GM12878 (cell line): ENCODE data around the gene OGA. TPM values are rescaled to one million over a fixed set of nuclear protein-coding genes. Genes with fewer than 3 reads are reported as not detected.
A peak's percentile ranks its signal among the peaks of the same experiment; 100 is the strongest.

Experiments used
- CBFB ChIP-seq: IDR thresholded peaks from 2 replicates; pipeline ENCODE4 v1.6.1; 2016; ENCODE audit warnings: antibody characterized with exemption, low read depth
- HDGF ChIP-seq: fragments of 450-650 bp; IDR thresholded peaks from 2 replicates; pipeline ENCODE4 v1.6.1; 2016; ENCODE audit warnings: antibody characterized with exemption
- IKZF2 ChIP-seq, 2 experiments: fragments of 450-650 bp; IDR thresholded peaks; 2 replicates each; pipeline ENCODE4 v1.6.1; 2017; ENCODE audit warnings: mild to moderate bottlenecking in 2 of 2, moderate library complexity in 2 of 2
- JUNB ChIP-seq: IDR thresholded peaks from 2 replicates; pipeline ENCODE4 v1.6.1; 2016; ENCODE audit warnings: antibody characterized with exemption, mild to moderate bottlenecking
- LARP7 ChIP-seq: fragments of 450-650 bp; IDR thresholded peaks from 2 replicates; pipeline ENCODE4 v1.6.1; 2017; ENCODE audit warnings: mild to moderate bottlenecking
- MTA2 ChIP-seq: fragments of 450-650 bp; IDR thresholded peaks from 2 replicates; pipeline ENCODE4 v1.6.1; 2016; ENCODE audit warnings: low read depth, mild to moderate bottlenecking, moderate library complexity
- NR2C1 ChIP-seq: fragments of 450-650 bp; IDR thresholded peaks from 2 replicates; pipeline ENCODE4 v1.6.1; 2017; ENCODE audit warnings: antibody characterized with exemption, mild to moderate bottlenecking, moderate library complexity
- POLR2AphosphoS2 ChIP-seq: IDR thresholded peaks from 2 replicates; pipeline ENCODE4 v1.6.1; 2011; ENCODE audit warnings: low read depth, mild to moderate bottlenecking, low read length, improper control_type of control experiment, moderate library complexity
- RAD21 ChIP-seq: IDR thresholded peaks from 2 replicates; pipeline ENCODE4 v1.6.1; 2011; ENCODE audit warnings: mild to moderate bottlenecking, low read depth, low read length, moderate library complexity; ENCODE audit not compliant: insufficient read depth
- RELA ChIP-seq: fragments of 450-650 bp; IDR thresholded peaks from 2 replicates; pipeline ENCODE4 v1.8.0; 2014; ENCODE audit warnings: borderline replicate concordance; ENCODE audit not compliant: partially characterized antibody
- SPI1 ChIP-seq: IDR thresholded peaks from 2 replicates; pipeline ENCODE4 v1.6.1; 2011; ENCODE audit warnings: low read depth, mild to moderate bottlenecking, low read length, moderate library complexity, borderline replicate concordance; ENCODE audit not compliant: insufficient read depth
- SUPT20H ChIP-seq: IDR thresholded peaks from 2 replicates; pipeline ENCODE4 v1.6.1; 2011; ENCODE audit warnings: low read depth, mild to moderate bottlenecking, low read length, moderate library complexity, borderline replicate concordance; ENCODE audit not compliant: control insufficient read depth
- TAF1 ChIP-seq: IDR thresholded peaks from 2 replicates; pipeline ENCODE4 v1.6.1; 2011; ENCODE audit warnings: mild to moderate bottlenecking, low read depth, low read length, borderline replicate concordance
- ZNF207 ChIP-seq: fragments of 450-650 bp; IDR thresholded peaks from 2 replicates; pipeline ENCODE4 v1.6.1; 2014; ENCODE audit warnings: antibody characterized with exemption, mild to moderate bottlenecking, borderline replicate concordance
- ZNF217 ChIP-seq: fragments of 450-650 bp; IDR thresholded peaks from 2 replicates; pipeline ENCODE4 v1.6.1; 2017; ENCODE audit warnings: antibody characterized with exemption, mild to moderate bottlenecking
- polyA plus RNA-seq, 11 experiments: library from polyadenylated mRNA; depleted of rRNA in 4 of 11; unstranded in 6 of 11; stranded (reverse) in 5 of 11; fragments of >200 nt; fragmentation: Nextera tagmentation in 4 of 11; fragmentation: Illumina TruSeq in 1 of 11; extraction: Ambion mirVana in 4 of 11; extraction: Trizol in 1 of 11; gene quantifications; 1 replicate in 1 of 11; 2 replicates in 10 of 11; pipeline versions ENCODE4 v1.2.1 to v1.2.3, GENCODE V29; 2011 to 2016; ENCODE audit warnings: inconsistent platforms in 2 of 11, missing spikeins in 2 of 11, low read depth in 1 of 11
- total RNA-seq, 4 experiments: library from RNA; depleted of rRNA in 3 of 4; stranded (reverse); fragments of >200 nt in 3 of 4; fragmentation: Illumina TruSeq in 1 of 4; extraction: Trizol in 1 of 4; gene quantifications; 2 replicates each; pipeline versions ENCODE4 v1.2.1 to v1.2.3, GENCODE V29; 2013 to 2021
- TF ChIP-seq, protein P1 (sequence below): fragments of 450-650 bp; IDR thresholded peaks from 2 replicates; pipeline ENCODE4 v1.6.1; 2018; ENCODE audit warnings: borderline replicate concordance, mild to moderate bottlenecking; ENCODE audit not compliant: partially characterized antibody
- TF ChIP-seq, protein P2 (sequence below): fragments of 450-650 bp; IDR thresholded peaks from 2 replicates; pipeline ENCODE4 v1.6.1; 2018; ENCODE audit warnings: mild to moderate bottlenecking, low read depth, moderate library complexity; ENCODE audit not compliant: partially characterized antibody
- TF ChIP-seq, protein P3 (sequence below): fragments of 450-650 bp; IDR thresholded peaks from 2 replicates; pipeline ENCODE4 v1.6.1; 2017; ENCODE audit warnings: borderline replicate concordance
- TF ChIP-seq, protein P4 (sequence below): IDR thresholded peaks from 2 replicates; pipeline ENCODE4 v1.6.1; 2011; ENCODE audit warnings: mild to moderate bottlenecking, low read depth, low read length, moderate library complexity; ENCODE audit not compliant: insufficient replicate concordance
- TF ChIP-seq, protein P5 (sequence below): IDR thresholded peaks from 2 replicates; pipeline ENCODE4 v1.6.1; 2012; ENCODE audit warnings: low read depth, low read length, improper control_type of control experiment

OGA gene
- total and polyA plus RNA-seq, 10 of the 15 experiments (the other 5 are each of a cell fraction or from before 2014, with no cell fraction given) = 23.0 to 145 (median 85.2) TPM

DNA sequence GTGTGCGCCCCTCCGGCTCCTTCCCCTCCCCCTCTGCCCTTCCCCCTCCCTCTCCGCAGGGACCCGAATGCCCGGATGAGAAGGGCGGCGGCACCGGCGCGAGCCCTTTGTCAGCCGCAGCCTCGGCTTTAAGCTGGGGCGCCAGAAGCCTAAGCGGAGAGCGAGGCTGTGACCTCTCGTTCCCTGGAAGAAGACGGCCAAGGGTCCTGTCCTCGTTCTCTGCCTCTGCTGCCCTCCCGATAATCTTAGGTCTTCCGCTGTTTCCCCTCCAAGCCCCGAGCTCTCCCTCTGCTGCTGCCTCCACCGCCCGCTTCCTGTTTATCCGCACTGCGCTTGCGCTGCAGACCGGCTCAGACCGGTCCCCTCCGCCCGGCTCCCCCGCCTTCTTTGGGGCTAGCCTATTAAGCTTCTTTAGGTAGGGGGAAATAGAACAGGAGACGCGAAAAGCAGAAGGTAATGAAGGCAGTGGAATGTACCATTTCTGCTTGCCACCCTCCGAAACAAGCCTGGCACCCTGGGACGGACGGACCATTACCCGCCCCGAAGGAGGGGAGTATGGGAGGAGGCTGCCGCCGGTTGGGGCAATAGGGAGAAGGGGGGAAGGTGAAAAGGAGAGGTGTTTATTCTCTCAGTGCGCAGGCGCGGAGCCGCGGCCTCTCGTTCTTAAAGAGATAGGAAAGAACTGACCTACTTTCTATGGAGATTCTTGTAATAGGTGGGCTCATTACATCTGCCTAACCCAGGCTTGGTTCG, at the start of gene OGA (continued):
- TF ChIP-seq, protein P1, sequence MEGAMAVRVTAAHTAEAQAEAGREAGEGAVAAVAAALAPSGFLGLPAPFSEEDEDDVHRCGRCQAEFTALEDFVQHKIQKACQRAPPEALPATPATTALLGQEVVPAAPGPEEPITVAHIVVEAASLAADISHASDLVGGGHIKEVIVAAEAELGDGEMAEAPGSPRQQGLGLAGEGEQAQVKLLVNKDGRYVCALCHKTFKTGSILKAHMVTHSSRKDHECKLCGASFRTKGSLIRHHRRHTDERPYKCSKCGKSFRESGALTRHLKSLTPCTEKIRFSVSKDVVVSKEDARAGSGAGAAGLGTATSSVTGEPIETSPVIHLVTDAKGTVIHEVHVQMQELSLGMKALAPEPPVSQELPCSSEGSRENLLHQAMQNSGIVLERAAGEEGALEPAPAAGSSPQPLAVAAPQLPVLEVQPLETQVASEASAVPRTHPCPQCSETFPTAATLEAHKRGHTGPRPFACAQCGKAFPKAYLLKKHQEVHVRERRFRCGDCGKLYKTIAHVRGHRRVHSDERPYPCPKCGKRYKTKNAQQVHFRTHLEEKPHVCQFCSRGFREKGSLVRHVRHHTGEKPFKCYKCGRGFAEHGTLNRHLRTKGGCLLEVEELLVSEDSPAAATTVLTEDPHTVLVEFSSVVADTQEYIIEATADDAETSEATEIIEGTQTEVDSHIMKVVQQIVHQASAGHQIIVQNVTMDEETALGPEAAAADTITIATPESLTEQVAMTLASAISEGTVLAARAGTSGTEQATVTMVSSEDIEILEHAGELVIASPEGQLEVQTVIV = peak; percentile 94
- TF ChIP-seq HDGF (peak; percentile 83; the same call in 1 of the 2 replicates), MTA2 (peak; percentile 62; the same call in 1 of the 2 replicates), POLR2AphosphoS2 (peak; percentile 81), JUNB (peak; percentile 10; the same call in 1 of the 2 replicates), RAD21 (no peak), TAF1 (peak; percentile 100), LARP7 (peak; percentile 73), CBFB (peak; percentile 77), ZNF207 (peak; percentile 99), ZNF217 (no peak), NR2C1 (no peak), RELA (peak; percentile 86), IKZF2 (IDR thresholded peaks at IDR 0.05) (no peak; a peak in 1 of 4 replicates), SPI1 (peak; percentile 46; the same call in 1 of the 2 replicates), SUPT20H (no peak)
- TF ChIP-seq, protein P2, sequence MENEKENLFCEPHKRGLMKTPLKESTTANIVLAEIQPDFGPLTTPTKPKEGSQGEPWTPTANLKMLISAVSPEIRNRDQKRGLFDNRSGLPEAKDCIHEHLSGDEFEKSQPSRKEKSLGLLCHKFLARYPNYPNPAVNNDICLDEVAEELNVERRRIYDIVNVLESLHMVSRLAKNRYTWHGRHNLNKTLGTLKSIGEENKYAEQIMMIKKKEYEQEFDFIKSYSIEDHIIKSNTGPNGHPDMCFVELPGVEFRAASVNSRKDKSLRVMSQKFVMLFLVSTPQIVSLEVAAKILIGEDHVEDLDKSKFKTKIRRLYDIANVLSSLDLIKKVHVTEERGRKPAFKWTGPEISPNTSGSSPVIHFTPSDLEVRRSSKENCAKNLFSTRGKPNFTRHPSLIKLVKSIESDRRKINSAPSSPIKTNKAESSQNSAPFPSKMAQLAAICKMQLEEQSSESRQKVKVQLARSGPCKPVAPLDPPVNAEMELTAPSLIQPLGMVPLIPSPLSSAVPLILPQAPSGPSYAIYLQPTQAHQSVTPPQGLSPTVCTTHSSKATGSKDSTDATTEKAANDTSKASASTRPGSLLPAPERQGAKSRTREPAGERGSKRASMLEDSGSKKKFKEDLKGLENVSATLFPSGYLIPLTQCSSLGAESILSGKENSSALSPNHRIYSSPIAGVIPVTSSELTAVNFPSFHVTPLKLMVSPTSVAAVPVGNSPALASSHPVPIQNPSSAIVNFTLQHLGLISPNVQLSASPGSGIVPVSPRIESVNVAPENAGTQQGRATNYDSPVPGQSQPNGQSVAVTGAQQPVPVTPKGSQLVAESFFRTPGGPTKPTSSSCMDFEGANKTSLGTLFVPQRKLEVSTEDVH = peak; percentile 28
- TF ChIP-seq, protein P3, sequence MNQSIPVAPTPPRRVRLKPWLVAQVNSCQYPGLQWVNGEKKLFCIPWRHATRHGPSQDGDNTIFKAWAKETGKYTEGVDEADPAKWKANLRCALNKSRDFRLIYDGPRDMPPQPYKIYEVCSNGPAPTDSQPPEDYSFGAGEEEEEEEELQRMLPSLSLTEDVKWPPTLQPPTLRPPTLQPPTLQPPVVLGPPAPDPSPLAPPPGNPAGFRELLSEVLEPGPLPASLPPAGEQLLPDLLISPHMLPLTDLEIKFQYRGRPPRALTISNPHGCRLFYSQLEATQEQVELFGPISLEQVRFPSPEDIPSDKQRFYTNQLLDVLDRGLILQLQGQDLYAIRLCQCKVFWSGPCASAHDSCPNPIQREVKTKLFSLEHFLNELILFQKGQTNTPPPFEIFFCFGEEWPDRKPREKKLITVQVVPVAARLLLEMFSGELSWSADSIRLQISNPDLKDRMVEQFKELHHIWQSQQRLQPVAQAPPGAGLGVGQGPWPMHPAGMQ = no peak
- TF ChIP-seq, protein P4, sequence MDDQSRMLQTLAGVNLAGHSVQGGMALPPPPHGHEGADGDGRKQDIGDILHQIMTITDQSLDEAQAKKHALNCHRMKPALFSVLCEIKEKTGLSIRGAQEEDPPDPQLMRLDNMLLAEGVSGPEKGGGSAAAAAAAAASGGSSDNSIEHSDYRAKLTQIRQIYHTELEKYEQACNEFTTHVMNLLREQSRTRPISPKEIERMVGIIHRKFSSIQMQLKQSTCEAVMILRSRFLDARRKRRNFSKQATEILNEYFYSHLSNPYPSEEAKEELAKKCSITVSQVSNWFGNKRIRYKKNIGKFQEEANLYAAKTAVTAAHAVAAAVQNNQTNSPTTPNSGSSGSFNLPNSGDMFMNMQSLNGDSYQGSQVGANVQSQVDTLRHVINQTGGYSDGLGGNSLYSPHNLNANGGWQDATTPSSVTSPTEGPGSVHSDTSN = no peak
- TF ChIP-seq, protein P5, sequence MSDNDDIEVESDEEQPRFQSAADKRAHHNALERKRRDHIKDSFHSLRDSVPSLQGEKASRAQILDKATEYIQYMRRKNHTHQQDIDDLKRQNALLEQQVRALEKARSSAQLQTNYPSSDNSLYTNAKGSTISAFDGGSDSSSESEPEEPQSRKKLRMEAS = no peak; the same call in 1 of the 2 replicates
